NCI-H82 (cell line): ENCODE measurements around the gene EDARADD.
"Not testable (repeated sequence)": the region's sequence is repeated elsewhere in the genome, so short reads cannot be mapped to it uniquely, and the experiment has no call there.

ENCODE experiments used
- DNase-seq: peaks from one replicate; lab custom pipeline; 2025; lab: John Stamatoyannopoulos, UW

Gene EDARADD

DNA sequence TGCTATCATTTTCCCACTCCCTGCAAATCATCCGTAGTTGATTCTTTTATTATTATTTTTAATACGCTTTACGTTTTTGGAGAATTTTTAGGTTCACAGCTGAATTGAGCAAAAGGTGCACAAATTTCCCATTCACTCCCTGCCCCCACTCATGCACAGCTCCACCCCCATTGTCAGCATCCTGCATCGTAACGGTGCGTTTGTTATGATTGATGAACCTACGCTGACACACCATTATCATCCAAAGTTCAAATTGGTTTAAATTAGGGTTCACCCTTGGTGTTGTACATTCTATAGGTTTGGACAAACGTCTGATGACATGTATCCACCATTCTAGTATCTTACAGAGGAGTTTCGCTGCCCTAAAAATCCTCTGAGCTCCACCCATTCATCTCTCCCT is 44.5 kb downstream of the EDARADD start:
- no peak for DNase-seq

DNA sequence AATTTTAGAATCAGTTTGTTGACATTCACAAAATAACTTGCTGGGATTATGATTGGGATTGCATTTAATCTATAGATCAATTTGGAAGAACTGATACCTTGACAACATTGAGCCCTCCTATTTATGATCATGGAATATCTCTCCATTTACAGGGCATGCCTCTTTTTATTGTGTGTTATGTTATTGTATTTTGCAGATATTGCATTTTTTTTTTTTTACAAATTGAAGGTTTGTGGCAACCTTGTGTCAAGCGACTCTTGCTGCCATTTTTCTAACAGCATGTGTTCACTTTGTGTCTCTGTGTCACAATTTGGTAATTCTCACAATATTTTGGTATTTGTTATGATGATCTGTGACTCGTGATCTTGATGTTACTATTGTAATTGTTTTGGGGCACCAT is 46.3 kb downstream of the EDARADD start:
- DNase-seq = no peak

GRCh38 chr1:236450779-236451178 is 56.7 kb downstream of the EDARADD start:
- DNase-seq = no peak

- peak; percentile 31 for DNase-seq
These were observed 57.8 kb downstream of the EDARADD start for GRCh38 chr1:236451796-236452373.

DNA sequence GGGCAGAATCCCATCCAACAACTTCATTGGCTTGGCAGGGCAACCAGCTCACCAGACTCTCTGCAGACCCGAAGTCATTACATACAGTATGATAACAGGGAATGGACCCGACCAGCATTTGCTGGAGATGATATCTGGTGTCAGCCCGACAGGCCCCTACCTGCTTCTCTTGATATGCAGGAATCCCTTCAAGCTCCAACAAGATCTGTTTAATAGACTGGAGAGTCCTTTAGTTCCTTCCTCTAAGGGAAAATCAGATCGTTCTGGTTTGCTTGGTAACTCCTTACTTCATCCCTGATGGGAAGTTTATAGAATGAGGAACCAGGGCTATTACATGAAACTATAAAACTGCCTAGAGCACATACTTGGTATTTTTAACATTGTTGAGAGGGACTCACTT is 61.2 kb downstream of the EDARADD start:
- no peak for DNase-seq

- DNase-seq = no peak
These were observed 63.7 kb downstream of the EDARADD start for GRCh38 chr1:236457775-236458174.

- no peak for DNase-seq
These were observed 64.9 kb downstream of the EDARADD start for GRCh38 chr1:236458996-236459395.

GRCh38 chr1:236460103-236460502 is 66.0 kb downstream of the EDARADD start:
- no peak for DNase-seq

DNA sequence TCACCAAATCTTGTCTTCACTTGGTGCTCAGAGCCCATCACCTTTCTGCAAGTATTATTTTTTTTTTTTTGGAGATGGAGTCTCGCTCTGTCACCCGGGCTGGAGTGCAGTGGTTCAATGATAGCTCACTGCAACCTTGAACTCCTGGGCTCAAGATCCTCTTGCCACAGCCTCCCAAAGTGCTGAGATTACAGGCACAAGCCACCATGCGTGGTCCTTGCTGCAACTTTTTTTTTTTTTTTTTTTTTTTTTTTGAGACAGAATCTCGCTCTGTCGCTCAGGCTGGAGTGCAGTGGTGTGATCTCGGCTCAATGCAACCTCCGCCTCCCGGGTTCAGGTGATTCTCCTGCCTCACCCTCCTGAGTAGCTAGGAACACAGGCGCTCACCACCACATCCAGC is 70.1 kb downstream of the EDARADD start:
- not testable (repeated sequence) for DNase-seq

- DNase-seq = no peak
These were observed 71.3 kb downstream of the EDARADD start for GRCh38 chr1:236465231-236465958.

DNA sequence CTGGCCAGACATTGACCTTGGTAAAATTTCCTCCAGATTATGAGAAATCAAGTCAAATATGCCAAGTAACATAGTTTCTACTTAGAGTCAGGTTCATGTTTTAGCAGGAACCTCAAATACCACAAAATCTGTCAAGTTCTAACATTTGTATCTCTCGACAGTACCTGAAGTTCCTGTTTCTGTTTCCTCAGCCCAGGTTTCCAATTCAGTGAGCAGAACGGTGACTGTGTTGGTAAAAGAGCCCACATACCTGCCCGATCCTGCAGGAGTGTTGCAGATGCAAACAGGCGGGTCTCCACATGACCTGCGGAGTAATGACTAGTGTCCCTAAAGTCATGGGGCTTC is 71.8 kb downstream of the EDARADD start:
- DNase-seq = no peak

- DNase-seq = no peak
These were observed 73.2 kb downstream of the EDARADD start for GRCh38 chr1:236467327-236467641.

- no peak for DNase-seq
These were observed 74.5 kb downstream of the EDARADD start for GRCh38 chr1:236468625-236469024.

- DNase-seq = no peak
These were observed 75.4 kb downstream of the EDARADD start for GRCh38 chr1:236469466-236469865.

GRCh38 chr1:236471096-236471495 is 77.0 kb downstream of the EDARADD start:
- DNase-seq = no peak

- DNase-seq = peak; percentile 25
These were observed 77.6 kb downstream of the EDARADD start for GRCh38 chr1:236471653-236472052.

DNA sequence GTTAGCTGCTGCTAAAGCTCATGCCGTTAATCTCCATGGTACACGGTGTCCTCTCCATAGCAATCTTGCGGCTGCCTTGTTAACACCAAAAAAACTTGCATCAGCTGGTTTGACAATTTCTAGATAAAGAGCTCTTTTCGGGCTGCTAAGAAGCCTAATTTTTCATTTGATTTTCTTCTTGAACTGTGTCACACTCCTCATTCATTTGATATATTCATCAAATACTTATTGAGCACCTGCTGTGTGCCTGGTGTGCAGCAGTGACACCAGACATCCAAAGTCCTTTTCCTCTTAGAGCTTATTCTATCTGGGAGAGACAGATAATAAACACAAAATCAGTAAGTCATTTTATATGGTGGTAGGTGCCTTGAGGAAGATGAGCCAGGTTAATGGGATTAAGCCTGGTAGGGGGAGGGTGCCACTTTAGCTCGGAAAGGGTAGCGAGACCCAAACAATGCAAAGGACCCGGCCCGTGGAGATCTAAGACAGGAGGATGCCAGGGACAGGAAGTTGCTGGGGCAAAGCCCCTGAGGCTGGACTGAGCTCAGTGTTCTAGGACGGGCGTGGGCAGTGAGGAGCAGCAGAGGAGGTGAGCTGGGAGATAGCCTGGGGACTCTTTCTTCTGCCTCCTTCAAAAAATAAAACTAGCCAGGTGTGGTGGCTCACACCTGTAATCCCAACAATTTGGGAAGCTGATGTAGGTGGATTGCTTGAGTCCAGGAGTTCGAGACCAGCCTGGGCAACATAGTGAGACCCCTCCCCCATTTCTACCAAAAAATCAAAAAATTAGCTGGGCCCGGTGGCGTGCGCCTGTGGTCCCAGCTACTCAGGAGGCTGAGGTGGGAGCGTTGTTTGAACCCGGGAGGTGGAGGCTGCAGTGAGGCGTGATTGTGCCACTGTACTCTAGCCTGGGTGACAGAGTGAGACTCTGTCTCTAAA is 79.0 kb downstream of the EDARADD start:
- peak; percentile 55 for DNase-seq

DNA sequence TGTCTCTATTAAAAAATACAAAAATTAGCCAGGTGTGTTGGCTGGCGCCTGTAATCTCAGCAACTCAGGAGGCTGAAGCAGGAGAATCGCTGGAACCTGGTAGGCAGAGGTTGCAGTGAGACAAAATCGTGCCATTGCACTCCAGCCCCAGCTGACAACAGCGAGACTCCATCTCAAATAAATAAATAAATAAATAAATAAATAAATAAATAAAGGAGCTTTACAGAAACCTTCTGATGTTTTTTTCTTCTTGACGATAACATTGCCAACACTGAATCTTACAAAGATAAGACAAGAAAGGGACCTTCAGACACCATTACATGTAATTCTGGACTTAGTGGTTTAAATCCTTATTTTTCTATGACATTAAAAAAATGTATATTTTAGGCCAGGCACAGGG is 81.9 kb downstream of the EDARADD start:
- DNase-seq = no peak

DNA sequence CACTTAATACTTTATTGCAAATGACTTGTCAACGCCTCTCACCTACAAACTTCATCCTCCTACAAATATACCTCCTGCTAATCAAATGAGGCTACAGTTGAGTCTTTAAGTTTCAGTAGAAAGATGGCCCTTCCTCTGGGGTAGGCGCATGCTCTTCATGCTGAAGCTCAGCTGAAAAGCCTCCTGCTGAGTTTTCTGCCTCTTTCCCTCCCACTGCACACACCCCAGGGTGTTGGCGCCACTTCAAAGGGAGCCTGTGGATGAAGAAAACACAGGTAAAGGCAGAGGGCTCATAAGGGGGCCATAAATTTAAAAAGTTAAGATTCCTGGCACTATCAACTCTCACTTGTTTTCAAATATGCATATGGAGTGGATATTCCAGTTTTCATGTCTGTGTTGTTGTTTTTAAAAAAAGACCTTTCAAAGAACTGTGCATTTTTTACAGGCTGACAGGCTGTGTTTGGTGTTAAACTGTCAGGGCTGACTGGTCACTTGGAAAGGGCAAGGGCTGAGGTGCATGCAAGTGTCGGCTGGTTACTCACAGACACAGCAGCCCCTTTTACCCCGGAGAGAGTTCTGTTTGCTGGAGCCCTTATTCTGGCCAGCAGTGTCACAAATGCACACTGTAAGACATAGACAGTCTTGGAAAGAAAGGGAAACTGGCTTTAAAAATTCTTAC is 86.8 kb downstream of the EDARADD start:
- DNase-seq = no peak

DNA sequence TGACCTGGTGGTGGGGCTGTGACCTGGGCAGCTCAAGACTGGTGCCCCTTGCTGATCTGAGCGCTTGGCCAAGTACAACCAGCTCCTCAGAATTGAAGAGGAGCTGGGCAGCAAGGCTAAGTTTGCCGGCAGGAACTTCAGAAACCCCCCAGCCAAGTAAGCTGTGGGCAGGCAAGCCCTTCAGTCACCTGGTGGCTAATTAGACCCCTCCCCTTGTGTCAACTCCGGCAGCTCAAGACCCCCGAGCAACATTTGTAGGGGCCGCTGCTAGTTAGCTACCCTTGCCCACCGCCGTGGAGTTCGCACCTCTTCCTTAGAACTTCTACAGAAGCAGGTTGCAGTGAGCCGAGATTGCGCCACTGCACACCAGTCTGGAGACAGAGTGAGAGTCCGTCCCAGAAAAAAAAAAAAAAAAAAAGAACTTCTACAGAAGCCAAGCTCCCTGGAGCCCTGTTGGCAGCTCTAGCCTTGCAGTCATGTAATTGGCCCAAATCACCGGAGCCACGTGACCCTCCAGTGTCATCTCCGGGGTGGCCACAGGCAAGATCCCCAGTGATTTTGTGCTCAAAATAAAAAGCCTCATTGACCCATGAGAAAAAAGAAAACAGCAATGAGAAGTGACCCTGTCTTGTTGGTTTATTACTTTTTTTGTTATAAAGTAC is 90.4 kb downstream of the EDARADD start:
- DNase-seq = no peak

- DNase-seq = no peak
These were observed 92.4 kb downstream of the EDARADD start for GRCh38 chr1:236486356-236487002.
